Esophagus squamous epithelium (tissue), 4 donors: Measurements from ENCODE around the gene DLK2.

Experiments used
- CTCF ChIP-seq, 6 experiments: fragments of 450-650 bp in 4 of 6; fragments of 200-600 bp in 2 of 6; sonication (generic) in 2 of 6; IDR thresholded peaks; one replicate each; pipeline ENCODE4 v1.5.1; 2016 to 2019; ENCODE audit warnings: antibody characterized with exemption in 6 of 6, mild to moderate bottlenecking in 4 of 6, moderate library complexity in 4 of 6
- POLR2A ChIP-seq, 4 donors: fragments of 450-650 bp; IDR thresholded peaks; one replicate each; pipeline ENCODE4 v1.6.1; 2017; ENCODE audit warnings: antibody characterized with exemption in 4 of 4, mild to moderate bottlenecking in 4 of 4, moderate library complexity in 3 of 4

- no peak for TF ChIP-seq CTCF (IDR thresholded peaks at IDR 0.05)
- TF ChIP-seq POLR2A (IDR thresholded peaks at IDR 0.05): no peak
Measured at GRCh38 chr6:43491750-43492661, 36.7 kb upstream of the DLK2 start.
